NCI-H1417 treated with DMSO at 0.1 percent for 48 hours (cell line): Measurements from ENCODE around the gene NAA80.

Experiments
- DNase-seq: peaks from one replicate; lab custom pipeline; 2025; lab: John Stamatoyannopoulos, UW

Gene NAA80

GRCh38 chr3:50298836-50299637, at the start of gene NAA80, which contains the start of gene HYAL3:
Gene NAA80, minus strand, starts transcription at chr3:50299405. Its CDS starts 1,942 bp downstream, at chr3:50297463.
Gene HYAL3, minus strand, starts transcription at chr3:50299405. Its CDS starts 3,803 bp downstream, at chr3:50295602.
- peak; percentile 69 for DNase-seq

GRCh38 chr3:50347187-50347813, 48.1 kb upstream of the NAA80 start:
- no peak for DNase-seq

GRCh38 chr3:50345586-50346234, 46.5 kb upstream of the NAA80 start, which contains the start of gene ZMYND10:
Gene ZMYND10, minus strand, starts transcription at chr3:50345732. Its CDS starts 153 bp downstream, at chr3:50345579.
- DNase-seq, result no peak

DNA sequence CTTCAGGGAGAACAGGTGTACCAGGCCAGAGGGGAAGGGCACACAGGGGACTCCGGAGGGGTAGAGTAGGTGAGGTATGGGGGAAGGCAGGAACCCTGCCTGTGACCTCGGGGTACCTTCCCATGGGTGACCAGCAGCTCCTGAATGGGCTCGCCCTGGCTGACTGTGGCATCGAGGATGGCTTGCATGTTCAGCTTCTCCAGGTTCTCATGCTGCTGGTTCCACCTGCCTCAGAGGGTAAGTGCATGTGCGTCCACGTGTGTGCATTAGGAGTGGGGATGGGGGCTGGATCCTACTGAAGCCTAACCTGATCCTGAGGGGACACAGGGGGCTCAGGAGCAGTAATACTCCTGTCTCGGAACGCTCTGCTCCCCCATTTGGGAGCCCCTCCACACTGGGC, 45.8 kb upstream of the NAA80 start:
- DNase-seq, result no peak

DNA sequence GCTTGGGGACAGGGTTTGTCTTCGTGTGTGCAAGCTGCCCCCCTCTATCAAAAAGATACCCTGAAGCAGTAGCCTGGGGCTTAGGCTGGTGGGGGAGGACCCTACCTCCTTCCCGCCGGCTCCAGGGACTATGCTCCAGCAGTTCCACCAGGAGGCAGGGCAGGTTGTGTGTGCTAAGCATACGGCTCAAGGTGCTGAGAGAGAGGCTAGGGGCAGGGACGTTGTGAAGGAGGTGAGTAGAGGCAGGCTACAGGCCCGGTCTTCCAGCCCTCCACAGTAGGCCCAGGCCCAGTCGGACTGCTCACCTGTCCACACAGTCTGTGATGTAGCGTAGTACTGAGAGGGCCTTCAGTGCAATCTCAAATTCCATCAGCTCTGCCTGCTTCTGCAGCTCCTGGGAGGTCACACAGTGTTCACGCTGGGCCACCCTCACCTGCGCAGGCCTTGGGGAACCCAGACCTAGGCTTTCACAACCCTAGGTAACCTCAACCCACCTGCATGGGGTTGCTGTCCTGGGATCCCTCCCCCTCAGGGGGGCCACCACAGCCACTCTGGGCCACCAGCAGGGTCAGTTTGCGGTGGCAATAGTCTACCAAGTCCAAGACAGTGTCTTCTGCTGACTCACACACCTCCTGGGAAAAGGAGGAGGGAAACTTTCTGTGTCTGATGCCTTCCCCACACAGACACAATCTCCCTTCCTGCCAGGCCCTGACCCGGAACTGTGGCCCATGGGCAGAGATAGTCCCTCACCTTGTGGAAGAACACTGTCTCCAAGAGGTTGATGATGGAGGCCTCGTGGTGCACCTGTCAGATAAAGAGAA, 43.8 kb upstream of the NAA80 start:
- DNase-seq, result no peak

- no peak for DNase-seq
These were observed 42.9 kb upstream of the NAA80 start for GRCh38 chr3:50341996-50342650.

DNA sequence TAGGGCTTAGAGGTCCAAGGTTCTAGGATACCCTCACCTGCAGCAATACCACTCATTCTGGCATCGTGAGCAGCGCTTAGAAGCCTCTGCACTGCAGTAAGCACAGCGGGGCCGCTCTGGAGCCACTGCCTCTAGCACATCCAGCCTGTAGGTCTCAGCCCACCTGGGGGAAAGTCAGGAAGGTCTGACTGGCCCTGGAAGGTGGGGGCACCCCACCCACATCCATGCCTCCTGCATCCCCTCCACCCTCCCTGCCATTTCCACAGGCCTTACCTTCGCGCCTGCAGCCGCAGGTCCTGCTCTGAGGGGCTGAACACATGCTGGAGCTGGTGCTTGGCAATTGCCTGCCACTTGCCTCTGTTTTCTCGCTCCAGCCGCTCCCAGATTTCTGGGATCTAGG, 42.3 kb upstream of the NAA80 start:
- no peak for DNase-seq

GRCh38 chr3:50340448-50341329, 41.5 kb upstream of the NAA80 start, which contains the start of gene RASSF1:
Gene RASSF1, minus strand, starts transcription at chr3:50340836. Its CDS starts 31 bp downstream, at chr3:50340805.
- DNase-seq, result no peak

GRCh38 chr3:50340147-50340447, 40.9 kb upstream of the NAA80 start:
- no peak for DNase-seq

DNA sequence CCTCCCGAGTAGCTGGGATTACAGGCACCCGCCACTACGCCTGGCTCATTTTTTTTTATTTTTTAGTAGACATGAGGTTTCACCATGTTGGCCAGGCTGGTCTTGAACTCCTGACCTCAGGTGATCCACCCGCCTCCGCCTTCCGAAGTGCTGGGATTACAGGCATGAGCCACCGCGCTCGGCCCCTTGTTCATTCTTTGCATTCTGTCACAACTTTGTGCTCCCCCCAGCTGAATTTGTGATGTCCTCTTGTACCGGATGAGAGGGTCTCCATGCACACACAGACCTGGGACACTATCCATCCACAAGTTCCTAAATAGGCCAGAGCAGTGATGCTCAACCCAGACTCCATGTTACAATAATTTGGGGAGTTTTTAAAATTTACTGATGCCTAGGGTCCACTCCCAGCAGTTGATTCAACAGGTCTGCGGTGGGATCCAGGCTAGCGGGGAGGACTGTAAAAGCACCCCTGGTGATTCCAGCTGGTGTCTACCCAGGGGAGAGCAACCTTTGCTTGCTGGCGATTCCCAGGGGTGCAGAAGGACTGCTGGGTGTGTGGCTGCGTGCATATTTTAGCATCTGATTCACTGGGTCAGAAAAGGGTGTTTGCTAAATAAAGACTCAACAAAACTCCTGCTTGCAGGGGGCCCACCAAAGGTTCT, 40.4 kb upstream of the NAA80 start:
- DNase-seq, result no peak

DNA sequence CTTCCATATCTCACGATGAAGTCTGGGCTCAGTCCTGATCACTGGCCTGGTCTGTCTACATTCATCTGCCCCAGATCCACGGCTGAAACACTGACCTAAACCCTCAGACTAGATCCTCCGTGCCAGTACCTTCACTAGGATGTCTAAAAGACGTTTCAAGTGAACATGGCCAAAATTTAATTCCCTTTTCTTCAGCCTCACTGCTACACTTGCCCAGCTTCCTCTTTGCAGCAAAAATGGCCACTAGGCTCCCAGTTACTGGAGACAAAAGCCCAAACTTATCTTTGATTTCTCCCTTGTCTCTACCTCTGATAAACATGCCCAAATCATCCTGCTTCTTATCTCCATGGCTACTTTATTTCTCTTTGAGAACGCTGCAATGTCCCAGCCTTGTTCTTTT, 39.8 kb upstream of the NAA80 start:
- DNase-seq, result no peak

- peak; percentile 81 for DNase-seq
These were observed 38.1 kb upstream of the NAA80 start for GRCh38 chr3:50337175-50337861.

DNA sequence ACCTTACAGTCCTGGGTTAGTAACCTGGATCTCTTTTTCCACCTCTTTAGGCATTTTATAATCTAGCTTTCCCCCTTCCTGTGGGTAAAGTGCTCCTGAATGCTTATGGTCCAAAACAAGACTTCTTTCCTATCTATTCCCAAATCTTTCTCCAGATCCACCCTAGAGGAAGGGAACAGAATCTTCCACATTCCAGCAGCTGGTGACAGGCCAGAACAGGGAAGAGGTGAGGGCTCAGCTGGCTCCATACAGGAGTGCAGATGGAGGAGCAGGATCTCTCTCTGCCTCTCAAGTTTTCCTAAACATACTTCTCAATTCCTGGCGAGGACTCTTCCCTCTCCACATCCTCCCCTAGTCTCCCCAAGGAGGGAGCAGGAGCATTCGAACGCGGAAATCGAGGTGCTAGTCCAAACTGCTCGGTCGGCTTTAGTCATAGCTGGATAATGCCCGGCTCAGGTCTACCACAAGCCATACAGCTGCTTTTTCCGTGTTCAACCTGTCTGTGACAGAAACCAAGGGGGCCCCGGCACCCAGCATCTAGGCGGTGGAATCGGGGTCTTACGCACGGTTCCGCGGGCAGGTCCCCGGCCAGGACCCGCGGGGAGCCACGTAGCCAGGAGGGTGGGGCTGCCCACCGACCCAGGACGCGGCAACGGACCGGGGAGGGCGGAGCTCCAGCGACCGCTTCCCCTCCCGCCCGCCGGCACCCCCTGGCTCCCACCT, 37.4 kb upstream of the NAA80 start:
- DNase-seq, result no peak

GRCh38 chr3:50334339-50335075, 35.3 kb upstream of the NAA80 start:
- DNase-seq, result no peak

DNA sequence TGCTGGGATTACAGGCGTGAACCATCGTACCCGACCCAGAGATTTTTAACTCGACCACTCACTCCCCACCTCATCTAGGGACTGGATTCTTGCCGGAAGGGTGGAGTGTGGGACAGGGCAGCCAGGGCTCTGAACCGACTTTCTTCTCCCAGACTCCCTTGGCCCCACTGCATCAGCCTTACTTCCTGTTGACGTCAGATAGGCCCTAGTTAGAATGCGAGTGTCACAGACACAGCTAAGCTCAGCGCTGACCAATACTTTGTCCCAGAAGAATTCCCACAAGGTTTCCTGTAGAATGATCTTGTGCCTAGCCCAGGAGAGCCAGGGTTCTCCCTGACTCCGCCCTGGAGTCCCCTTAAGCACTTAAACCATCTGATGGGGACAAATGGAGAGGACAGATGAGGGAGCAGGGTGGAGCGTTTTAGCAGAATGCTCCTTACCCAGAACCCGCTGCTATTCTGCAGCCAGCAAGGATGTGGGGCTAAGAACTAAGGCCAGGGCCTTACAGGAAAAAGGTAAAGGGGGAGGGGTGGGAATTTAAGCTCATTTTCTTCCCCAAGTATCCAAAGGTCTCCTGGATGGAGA, 34.6 kb upstream of the NAA80 start:
- no peak for DNase-seq

GRCh38 chr3:50331364-50331907, 32.2 kb upstream of the NAA80 start:
- DNase-seq, result no peak

- no peak for DNase-seq
These were observed 31.1 kb upstream of the NAA80 start for GRCh38 chr3:50330330-50330729.
